ENCODE data around the gene PTPA.
"Not testable (repeated sequence)": the region's sequence is repeated elsewhere in the genome, so short reads cannot be mapped to it uniquely, and the experiment has no call there.

The PTPA gene

DNA sequence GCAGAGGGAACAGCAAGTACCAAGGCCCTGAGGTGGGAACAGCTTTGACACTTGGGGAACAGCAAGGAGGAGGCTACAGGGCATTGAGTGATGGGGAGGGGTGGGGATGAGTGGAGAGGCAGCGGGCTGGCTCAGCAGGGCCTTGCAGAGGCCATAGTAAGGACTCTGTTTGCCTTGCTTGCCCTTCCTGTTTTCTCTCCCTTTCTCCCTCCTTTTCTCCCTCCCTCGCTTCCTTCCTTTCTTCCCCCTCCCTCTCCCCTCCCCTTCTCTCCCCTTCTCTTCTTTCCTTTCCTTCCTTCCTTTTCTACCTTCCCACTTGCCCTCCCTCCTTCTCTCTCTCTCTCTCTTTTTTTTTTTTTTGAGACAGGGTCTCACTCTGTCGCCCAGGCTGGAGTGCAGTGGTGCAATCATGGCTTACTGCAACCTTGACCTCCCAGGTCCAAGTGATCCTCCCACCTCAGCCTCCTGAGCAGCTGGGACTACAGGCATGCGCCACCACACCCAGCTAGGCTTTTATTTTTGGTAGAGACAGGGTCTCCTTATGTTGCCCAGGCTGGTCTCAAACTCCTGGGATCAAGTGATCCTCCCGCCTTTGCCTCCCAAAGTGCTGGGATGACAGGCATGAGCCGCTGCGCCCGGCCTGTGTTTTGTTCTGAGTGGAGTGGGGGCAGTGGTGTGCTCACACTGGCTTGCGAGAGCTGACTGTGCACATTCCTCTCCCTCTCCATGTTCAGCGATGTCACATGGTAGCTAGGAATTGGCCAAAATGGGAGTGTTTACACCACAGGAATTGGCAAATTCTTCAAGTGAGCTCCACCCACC is 49.7 kb downstream of the PTPA start:
- no peak for DNase-seq (ENCODE audit: low spot score)

- DNase-seq (ENCODE audit: low spot score), result no peak
These were observed 50.3 kb downstream of the PTPA start for GRCh38 chr9:129161534-129161837.

GRCh38 chr9:129162497-129163197 is 51.4 kb downstream of the PTPA start:
- DNase-seq (ENCODE audit: low spot score), result no peak

DNA sequence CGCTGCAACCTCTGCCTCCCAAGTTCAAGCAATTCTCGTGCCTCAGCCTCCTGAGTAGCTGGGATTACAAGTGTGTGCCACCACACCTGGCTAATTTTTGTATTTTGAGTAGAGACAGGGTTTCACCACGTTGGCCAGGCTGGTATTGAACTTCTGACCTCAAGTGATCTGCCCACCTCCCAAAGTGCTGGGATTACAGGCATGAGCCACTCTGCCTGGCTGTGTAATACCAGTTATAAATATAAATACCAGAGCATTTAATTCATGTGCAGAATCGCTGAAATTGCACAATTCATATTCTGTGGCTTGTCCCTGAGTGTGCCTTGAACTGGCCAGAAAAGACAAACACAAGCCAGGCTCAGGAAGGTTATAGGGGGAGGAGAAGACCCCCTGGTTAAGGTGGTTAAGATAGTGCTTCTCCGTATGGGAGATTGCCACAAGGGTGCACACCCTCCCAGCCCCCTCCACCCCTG is 52.0 kb downstream of the PTPA start:
- DNase-seq (ENCODE audit: low spot score), result not testable (repeated sequence)

DNA sequence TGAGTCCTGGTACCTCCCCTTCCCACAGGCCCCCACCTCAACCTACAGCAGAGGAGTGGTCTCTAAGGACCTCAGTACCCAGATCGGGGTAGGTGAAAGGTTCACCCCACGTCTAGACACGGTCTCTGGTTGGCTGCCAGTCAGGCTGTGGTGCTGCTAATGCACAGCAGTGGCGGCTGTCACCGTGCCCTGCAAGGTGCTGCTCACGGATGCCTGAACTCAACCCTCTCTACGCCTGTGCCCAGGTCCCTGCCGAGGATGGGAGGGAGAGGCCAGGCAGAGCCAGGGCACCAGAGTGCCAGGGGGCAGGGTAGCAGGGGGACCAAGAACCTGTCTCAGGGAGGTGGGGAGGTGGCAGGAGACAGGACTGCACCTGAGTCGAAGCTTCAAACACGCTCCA is 52.5 kb downstream of the PTPA start:
- no peak for DNase-seq (ENCODE audit: low spot score)

DNA sequence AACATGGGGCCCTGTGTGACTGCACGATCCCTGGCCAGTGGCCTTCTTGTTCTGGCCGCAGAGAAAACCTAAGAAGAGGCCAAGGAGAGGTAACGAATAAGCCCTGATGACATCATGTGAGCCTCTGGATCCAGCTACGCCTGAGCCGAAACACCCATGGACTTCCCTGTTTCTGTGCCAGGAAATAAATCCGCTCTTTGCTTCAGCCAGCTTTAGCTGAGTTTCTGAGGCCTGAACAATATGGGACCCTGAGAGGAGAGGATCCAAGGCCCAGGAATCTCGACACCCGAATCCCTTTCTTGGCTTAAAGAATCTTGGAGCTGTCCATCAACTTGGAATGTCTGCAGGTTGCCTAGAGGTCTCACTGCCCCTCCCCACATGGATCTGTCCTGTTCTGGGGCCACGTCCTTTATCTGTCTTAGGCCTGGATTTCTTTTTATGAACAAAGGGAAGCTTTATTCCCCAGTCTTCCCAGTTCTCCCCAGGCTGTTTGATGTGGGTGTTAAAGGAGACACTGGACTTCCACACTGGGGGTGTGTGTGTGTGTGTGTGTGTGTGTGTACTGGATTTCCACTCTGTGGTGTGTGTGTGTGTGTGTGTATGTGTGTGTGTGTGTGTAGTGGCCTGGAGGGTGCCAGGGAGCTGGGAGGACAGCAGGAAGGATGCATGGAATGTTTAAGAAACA is 53.2 kb downstream of the PTPA start:
- DNase-seq (ENCODE audit: low spot score), result no peak

DNA sequence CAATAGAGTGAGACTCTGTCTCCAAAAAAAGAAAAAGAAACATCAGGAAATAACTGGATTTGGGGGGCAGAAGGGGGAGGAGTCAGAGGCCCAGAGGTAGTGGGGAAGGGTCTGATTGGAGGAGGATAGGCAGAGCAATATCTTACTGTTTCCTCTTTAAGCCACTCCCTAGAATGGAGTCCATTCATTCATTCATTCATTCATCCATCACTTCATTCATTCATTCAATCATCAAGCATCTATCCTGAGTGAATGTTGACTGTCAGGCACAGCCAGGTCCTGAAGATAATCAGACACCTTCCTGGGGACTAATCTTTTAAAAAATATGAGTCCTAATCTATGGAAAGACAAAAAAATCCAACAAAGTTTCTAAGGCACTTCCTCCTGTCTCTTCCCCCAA is 54.0 kb downstream of the PTPA start:
- no peak for DNase-seq (ENCODE audit: low spot score)

DNA sequence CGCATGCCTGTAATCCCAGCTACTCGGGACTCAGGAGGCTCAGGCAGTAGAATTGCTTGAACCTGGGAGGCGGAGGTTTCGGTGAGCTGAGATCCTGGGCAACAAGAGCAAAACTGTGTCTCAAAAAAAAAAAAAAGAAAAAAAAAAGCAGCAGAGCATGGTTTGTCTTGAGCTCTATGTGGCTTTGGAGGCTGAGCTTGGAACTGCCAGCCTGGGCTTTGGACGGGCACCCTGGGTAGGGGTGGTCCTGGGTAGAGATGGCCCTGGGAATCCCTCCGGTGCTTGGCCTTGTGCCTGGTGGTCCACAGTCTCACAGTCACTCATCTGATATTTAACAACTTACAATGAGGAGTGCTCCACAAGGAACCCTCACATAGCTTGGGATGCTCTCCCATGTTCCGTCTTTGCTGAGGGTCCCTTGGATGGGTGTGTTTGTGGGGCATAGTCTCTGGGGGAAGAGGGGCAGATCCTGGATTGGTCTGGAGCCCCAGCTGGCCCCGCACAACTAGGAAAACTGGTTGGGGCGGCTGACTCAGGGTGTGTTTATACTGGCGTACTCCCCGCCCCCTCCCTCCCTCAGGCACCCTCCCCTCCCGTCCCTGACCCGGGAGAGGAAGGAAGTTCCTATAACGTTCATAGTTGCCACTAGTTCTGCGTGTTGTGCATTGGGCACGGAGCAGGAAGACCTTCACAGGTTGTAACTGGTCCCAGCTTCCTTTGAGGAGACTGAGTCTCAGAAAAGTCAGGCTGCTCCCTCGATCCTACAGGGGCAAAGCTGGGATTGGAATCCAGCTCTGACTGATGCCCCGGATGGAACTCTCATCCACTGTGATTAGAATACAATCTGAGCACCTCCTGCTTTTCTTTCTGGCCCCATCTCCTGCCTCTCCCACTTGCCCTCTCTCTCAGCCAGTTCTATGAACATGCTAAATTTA is 55.7 kb downstream of the PTPA start:
- DNase-seq (ENCODE audit: low spot score), result peak; percentile 70

- no peak for DNase-seq (ENCODE audit: low spot score)
These were observed 59.0 kb downstream of the PTPA start for GRCh38 chr9:129170229-129170628.

- DNase-seq (ENCODE audit: low spot score), result no peak
These were observed 61.0 kb downstream of the PTPA start for GRCh38 chr9:129171993-129172751.

DNA sequence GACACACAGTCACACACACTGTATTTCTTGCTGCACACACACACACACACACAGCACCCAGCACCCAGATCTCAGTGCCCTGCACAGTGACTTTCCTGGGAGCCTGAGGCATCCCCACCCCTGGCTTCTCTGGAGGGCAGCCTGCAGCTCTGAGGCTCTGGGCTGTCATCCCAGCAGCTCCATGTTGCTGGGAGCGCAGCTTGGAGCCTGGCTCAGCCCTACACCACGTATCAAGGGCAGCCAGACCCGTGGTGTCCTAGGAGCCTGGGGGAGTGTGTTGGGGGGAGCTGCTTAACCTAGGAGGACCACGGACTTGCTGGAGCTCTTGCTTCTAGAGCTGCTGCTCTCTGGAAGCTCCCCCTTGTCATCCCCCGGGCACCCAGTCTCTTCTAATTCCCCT is 61.6 kb downstream of the PTPA start:
- no peak for DNase-seq (ENCODE audit: low spot score)

DNA sequence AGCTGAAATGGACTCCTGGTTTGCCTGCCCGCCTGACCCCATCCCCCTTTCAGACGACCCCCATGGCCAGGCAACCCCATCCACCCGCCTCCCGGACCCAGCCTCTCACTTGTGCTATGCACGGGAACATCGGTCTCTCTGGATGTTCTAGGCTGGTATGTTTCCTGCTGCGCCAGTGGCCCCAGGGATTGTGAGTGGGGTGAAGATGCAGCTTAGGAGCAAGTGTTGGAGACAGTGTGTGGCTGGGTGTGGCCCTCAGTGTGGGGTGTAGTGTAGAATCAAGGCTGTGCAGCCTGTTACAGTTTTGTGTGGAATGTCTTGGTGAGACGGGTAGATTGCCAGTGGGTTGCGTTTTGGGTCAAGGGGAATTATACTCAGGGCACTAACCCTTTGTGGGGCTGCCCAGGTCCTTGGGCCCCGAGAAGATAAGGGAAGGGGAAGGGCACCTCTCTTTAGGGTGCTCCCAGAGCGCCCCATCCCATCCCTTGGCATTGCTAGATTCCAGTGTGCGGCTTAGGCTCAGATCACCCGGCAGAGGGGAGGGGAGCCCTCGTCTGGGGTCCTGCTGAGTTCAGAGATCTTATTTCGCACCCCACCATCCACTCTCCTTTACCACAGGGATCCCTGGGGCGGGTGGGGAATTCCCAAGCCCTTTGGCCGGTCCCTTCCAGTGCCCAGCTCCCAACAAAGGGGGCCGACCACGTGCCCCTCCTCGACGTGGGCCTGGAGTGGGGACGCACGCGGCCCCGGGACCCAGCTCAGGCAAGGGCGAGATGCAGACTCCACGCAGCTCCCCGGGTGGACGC is 62.3 kb downstream of the PTPA start:
- DNase-seq (ENCODE audit: low spot score), result no peak

GRCh38 chr9:129174102-129174723 is 63.0 kb downstream of the PTPA start:
- DNase-seq (ENCODE audit: low spot score), result peak; percentile 93

DNA sequence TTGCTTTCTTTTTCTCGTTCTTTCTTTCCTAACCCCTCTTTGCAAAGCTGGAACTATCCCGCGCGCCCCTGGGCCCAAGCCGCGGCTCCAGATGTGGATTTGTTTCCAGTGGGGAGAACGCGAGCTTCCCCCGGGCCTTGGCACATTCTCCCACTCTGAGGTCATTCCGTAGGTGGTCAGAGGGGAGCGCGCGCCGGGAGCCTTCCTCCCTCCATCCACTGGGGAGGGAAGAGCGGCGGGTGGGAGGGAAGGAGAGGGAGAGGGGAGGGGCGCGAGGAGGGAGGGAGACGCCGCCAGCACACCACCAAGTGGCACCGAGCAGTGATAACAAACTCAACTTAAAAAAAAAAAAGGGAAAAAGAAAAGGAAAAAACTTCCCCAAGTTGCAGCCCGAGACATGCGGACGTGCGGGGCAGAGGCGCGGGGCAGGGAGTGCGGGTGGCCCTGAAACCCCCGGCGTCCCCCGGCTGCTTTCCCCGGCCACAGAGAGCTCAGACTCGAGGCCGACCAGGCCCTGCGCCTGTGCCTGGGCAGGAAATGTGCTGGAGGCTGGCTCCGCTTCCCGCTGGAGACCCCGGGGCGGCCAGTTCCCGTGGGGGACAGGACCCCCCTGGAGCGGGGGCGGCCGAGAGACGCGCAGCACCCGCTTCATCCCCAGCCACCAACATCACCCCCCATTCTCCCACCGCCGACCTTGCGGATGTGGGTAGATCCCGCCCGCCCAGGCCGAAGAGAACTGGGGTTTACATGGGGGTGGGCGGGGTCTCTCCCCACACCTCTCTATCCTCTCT is 63.7 kb downstream of the PTPA start:
- DNase-seq (ENCODE audit: low spot score), result peak; percentile 88

DNA sequence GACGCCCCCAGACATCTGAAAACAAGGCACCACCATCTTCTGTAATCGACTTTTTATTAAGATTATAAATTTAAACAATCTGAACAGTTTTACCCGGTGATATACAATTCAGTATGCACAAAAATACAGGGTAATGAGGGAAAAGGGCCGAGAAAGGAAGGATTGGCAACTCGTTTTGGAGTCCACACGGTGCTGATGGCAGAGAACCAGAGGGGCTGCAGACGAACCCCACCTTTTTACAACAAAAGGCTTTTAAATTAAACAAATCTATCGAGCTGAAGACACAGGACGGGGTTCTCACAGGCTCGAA is 64.3 kb downstream of the PTPA start:
- no peak for DNase-seq (ENCODE audit: low spot score)

DNA sequence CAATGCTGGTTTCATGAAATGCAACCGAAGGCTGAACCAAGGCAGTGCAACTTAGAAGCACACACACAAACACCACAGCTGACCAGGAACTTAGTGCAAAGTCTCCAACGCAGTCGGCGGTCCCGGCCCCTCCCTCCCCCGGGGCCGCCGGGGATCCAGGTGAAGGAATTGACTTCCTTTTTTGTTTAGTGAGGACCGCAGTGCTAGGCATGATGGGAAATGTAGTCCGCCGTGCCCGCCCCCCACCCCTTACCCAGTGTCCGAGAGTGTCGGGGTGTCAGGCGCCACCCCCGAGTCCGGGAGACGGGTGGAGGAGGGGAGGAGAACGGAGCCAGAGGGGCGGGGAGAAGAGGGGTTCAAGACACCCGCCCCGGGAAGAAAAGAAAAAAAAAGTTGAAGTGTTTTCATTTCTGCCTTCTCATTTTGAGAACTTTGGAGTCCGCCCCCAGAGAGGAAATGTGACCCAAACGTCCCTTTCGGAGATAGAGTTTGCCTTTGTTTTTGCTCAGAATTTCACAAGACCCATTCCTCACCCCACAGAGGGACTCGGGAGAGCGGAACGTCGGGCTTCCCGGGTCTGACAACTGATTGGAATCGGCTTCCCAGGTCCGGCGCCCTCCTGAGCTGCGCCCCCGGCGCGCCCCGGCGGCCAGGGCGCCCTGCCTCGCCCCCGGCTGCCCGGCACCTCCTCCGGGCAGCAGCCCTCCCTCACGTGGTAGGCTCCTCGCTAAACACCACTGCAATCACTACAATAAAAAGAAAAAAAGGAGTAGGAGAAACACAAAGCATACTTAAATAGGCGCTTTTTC is 64.8 kb downstream of the PTPA start:
- DNase-seq (ENCODE audit: low spot score), result peak; percentile 94

- no peak for DNase-seq (ENCODE audit: low spot score)
These were observed 65.7 kb downstream of the PTPA start for GRCh38 chr9:129176701-129177442.

GRCh38 chr9:129177443-129177790 is 66.2 kb downstream of the PTPA start:
- no peak for DNase-seq (ENCODE audit: low spot score)
